Left ventricle myocardium inferior (tissue), 1 donor: ENCODE results near the gene GPATCH2. TPM values are rescaled to one million over a fixed set of nuclear protein-coding genes. Genes with fewer than 3 reads are reported as not detected.
"Not testable (repeated sequence)": the region's sequence is repeated elsewhere in the genome, so short reads cannot be mapped to it uniquely, and the experiment has no call there.

Experiments used
- DNase-seq: peaks from one replicate; pipeline ENCODE4 v3.0.0-alpha.2; 2020
- H3K27ac ChIP-seq: fragments of 200-600 bp; replicated peaks from 2 replicates; pipeline ENCODE4 v1.8.0; 2021
- H3K27me3 ChIP-seq: fragments of 200-600 bp; 2 replicates; pipeline ENCODE4 v1.8.0; 2021; ENCODE audit warnings: low read depth
- H3K36me3 ChIP-seq: fragments of 200-600 bp; 2 replicates; pipeline ENCODE4 v1.8.0; 2021
- H3K4me1 ChIP-seq: fragments of 200-600 bp; 2 replicates; pipeline ENCODE4 v1.8.0; 2021
- H3K4me3 ChIP-seq: fragments of 200-600 bp; 2 replicates; pipeline ENCODE4 v1.8.0; 2021; ENCODE audit warnings: mild to moderate bottlenecking, moderate library complexity
- H3K9me3 ChIP-seq: fragments of 200-600 bp; replicated peaks from 2 replicates; pipeline ENCODE4 v1.8.0; 2021
- intact Hi-C: fragments of 100-400 bp; cut with micrococcal nuclease; formaldehyde crosslinking; loops from one replicate; pipeline ENCODE4 v1.11.0; 2022
- total RNA-seq: library from RNA; stranded (reverse); fragmentation: NEBNext Ultra II Directional; extraction: Animal tissue kit (Norgen Biotek cat#: 25700); gene quantifications from one replicate; pipeline ENCODE4 v1.2.1, GENCODE V29; 2021
- TF ChIP-seq, protein P1 (sequence below): fragments of 200-600 bp; IDR thresholded peaks from 2 replicates; pipeline ENCODE4 v1.8.0; 2021; ENCODE audit warnings: antibody characterized with exemption, mild to moderate bottlenecking, borderline replicate concordance
- donor health status: DM: no; HTN: yes; CAD: no; lungs with severe emphysema.

The GPATCH2 gene
- total RNA-seq, 1 donor from 2014 or later: 7.0 TPM

DNA sequence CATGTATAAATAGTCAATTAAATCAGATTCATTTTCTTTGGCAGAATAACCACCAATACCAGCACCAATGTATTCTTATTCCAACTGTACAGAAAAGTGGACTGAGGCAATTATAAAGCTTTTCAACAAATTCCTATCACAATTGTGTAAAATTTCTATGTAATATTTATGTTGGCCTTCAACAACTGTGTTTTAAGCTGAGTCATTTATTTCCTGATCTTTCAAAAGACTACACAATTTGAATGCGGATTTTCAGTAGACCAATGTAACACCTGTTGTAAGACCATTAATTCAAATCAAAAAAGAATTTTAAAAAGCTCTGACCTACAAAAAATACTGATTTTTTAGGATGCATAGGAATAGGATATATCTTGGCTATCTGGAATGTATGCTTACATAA lies 25.5 kb downstream of the GPATCH2 start:
- Histone ChIP-seq H3K4me3 (no peak overlapping the region), H3K36me3 (peaks cover 20% of the 10 kb centered on the region), H3K27ac (no peak overlapping the region), H3K4me1 (peaks cover 3% of the 10 kb centered on the region), H3K27me3 (no peaks in the 10 kb centered on the region), H3K9me3 (no peaks in the 10 kb centered on the region)
- intact Hi-C loops: no loop called here
- no peak for DNase-seq
- TF ChIP-seq, protein P1, sequence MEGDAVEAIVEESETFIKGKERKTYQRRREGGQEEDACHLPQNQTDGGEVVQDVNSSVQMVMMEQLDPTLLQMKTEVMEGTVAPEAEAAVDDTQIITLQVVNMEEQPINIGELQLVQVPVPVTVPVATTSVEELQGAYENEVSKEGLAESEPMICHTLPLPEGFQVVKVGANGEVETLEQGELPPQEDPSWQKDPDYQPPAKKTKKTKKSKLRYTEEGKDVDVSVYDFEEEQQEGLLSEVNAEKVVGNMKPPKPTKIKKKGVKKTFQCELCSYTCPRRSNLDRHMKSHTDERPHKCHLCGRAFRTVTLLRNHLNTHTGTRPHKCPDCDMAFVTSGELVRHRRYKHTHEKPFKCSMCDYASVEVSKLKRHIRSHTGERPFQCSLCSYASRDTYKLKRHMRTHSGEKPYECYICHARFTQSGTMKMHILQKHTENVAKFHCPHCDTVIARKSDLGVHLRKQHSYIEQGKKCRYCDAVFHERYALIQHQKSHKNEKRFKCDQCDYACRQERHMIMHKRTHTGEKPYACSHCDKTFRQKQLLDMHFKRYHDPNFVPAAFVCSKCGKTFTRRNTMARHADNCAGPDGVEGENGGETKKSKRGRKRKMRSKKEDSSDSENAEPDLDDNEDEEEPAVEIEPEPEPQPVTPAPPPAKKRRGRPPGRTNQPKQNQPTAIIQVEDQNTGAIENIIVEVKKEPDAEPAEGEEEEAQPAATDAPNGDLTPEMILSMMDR: no peak

DNA sequence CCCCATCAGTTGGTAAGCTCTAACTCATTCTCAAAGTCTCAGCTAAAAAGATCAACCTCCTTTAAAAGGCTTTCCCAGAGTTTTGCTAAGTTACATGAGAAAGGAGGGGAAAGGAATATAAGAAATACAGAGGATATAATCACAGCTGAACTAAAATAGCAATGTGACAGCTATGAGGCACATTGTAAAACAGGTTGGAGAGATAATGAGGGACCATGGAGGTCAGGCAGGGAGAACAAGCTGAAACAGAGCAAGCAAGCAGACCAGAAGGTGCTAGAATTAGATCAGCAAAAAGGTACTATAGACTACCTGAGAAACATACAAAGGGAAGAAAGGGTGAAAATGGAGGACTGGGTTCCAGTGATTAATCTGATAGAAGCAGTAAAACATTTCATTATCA lies 28.5 kb downstream of the GPATCH2 start:
- H3K9me3 ChIP-seq: no peaks in the 10 kb centered on the region
- TF ChIP-seq, protein P1: no peak
- peaks cover 3% of the 10 kb centered on the region for H3K4me1 ChIP-seq
- intact Hi-C loops: no loop called here
- H3K4me3 ChIP-seq: no peak overlapping the region
- DNase-seq: no peak
- H3K27me3 ChIP-seq: no peaks in the 10 kb centered on the region
- no peak overlapping the region for H3K27ac ChIP-seq
- peaks cover 16% of the 10 kb centered on the region for H3K36me3 ChIP-seq

DNA sequence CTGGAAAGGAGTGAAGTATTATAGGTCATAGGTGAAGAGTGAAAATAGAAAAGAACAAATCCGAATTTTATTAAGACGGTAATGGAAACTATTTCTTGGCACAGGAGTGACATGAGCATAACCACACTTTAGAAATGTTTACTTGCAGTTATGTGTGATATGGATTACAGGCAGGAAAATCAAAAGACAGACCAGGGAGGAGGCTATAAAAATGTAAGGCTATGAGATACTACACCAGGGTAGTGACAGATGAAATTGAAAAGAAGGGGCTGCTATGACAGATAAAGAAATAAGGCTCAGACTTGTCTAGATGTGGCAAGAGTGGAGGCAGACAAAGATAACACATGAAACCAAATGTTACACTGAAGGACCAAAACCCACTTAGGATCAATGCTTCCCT lies 31.7 kb downstream of the GPATCH2 start:
- DNase-seq: no peak
- Histone ChIP-seq H3K4me3 (no peak overlapping the region), H3K27me3 (no peaks in the 10 kb centered on the region), H3K27ac (no peak overlapping the region), H3K9me3 (no peaks in the 10 kb centered on the region), H3K4me1 (peaks cover 3% of the 10 kb centered on the region), H3K36me3 (peaks cover 19% of the 10 kb centered on the region)
- TF ChIP-seq, protein P1: no peak
- intact Hi-C loops: no loop called here

DNA sequence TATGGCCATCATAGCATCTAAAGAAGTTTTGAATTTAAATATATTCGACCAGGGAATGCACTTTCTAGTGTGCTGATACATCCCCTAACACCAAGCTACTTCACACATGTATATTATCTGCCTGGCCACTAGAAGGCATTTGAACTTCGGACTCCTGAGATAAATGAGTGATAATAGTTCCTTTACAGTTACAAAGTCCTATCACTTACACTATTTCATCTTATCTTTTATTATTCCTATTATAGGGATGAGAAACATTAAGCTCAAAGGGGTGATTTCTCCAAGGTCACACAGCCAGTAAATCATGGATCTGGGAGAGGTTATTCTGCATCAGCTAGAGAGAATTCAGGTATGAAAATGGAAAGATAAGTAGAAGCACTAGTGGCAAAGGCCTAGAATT lies 40.3 kb downstream of the GPATCH2 start:
- DNase-seq: no peak
- TF ChIP-seq, protein P1: no peak
- H3K9me3 ChIP-seq: no peaks in the 10 kb centered on the region
- H3K27me3 ChIP-seq: no peaks in the 10 kb centered on the region
- H3K4me1 ChIP-seq: no peaks in the 10 kb centered on the region
- no peak overlapping the region for H3K27ac ChIP-seq
- peaks cover 3% of the 10 kb centered on the region for H3K36me3 ChIP-seq
- no peak overlapping the region for H3K4me3 ChIP-seq
- intact Hi-C loops: no loop called here

DNA sequence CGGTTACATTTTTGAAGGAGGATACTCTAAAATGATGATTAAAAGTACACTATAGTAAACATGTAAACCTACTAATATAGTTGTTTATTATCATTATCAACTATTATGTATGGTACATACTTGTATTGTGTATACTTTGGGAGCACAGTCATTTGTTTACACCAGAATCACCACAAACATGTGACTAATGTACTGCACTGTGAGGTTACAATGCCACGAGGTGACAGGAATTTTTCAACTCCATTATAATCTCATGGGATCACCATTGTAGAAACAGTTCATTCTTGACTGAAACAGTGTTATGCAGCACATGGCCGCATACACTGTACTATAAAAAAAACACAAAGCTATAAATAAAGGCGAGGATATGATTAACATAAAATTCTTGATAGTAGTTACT lies 44.3 kb downstream of the GPATCH2 start:
- Histone ChIP-seq H3K9me3 (no peaks in the 10 kb centered on the region), H3K4me3 (no peak overlapping the region), H3K27me3 (no peaks in the 10 kb centered on the region), H3K27ac (no peak overlapping the region), H3K4me1 (no peaks in the 10 kb centered on the region), H3K36me3 (no peaks in the 10 kb centered on the region)
- intact Hi-C loops: no loop called here
- no peak for DNase-seq
- TF ChIP-seq, protein P1: no peak

DNA sequence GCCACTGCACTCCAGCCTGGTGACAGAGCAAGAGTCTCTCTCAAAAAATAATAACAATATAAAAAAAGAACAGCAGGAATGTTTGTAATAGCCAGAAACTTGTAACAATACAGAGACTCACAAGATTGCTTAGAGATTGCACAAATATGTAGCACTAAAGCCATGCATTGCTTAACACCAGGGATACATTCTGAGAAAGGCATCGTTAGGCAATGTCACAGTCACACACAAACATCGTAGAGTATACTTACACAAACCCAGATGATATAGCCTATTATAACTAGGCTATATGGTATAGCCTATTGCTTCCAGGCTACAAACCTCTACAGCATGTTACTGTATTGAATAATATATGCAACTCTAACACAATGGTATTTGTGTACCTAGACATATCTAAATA lies 45.3 kb downstream of the GPATCH2 start:
- TF ChIP-seq, protein P1: no peak
- no peaks in the 10 kb centered on the region for H3K36me3 ChIP-seq
- no peak for DNase-seq
- H3K27ac ChIP-seq: no peak overlapping the region
- no peak overlapping the region for H3K4me3 ChIP-seq
- intact Hi-C loops: no loop called here
- no peaks in the 10 kb centered on the region for H3K27me3 ChIP-seq
- H3K9me3 ChIP-seq: no peaks in the 10 kb centered on the region
- no peaks in the 10 kb centered on the region for H3K4me1 ChIP-seq

DNA sequence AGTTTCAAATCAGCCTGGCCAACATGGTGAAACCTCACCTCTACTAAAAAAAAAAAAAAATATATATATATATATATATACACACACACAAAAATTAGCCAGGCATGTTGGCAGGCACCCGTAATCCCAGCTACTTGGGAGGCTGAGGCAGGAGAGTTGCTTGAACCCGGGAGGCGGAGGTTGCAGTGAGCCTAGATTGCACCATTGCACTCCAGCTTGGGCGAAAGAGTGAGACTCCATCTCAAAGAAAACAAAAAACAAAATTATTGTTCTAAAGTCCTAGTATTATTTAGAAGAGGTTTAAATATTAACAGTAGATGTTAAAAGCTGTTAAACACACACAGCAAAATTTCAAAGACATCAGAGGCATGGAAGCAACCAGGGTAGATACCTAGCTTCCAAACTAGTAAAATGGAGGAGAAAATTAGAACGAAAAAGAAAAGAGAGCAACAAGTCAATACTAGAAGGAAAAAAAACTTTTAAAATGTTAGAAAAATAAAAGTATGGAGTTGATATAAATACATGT lies 46.5 kb downstream of the GPATCH2 start:
- H3K4me3 ChIP-seq, DNase-seq, H3K4me1 ChIP-seq, intact Hi-C loops, H3K27ac ChIP-seq, H3K27me3 ChIP-seq, H3K36me3 ChIP-seq, H3K9me3 ChIP-seq: not testable (repeated sequence)
